Liver (tissue), 9 donors: ENCODE results near the gene ZC3H12D. TPM values are rescaled to one million over a fixed set of nuclear protein-coding genes. Genes with fewer than 3 reads are reported as not detected.
"Not testable (repeated sequence)": the region's sequence is repeated elsewhere in the genome, so short reads cannot be mapped to it uniquely, and the experiment has no call there.

Source experiments
- DNase-seq: peaks from one replicate; pipeline ENCODE4 v3.0.0-alpha.2; 2017; ENCODE audit warnings: low spot score
- H3K27ac ChIP-seq, 2 donors: one replicate each; pipeline ENCODE4 v1.7.0; 2013; ENCODE audit warnings: inconsistent platforms in 2 of 2, low read length in 2 of 2, control low read depth in 1 of 2, low read depth in 1 of 2, mild to moderate bottlenecking in 1 of 2
- H3K27me3 ChIP-seq, 4 donors: one replicate each; pipeline versions ENCODE4 v1.6.1 to v1.7.0; 2013; ENCODE audit warnings: low read length in 3 of 4, inconsistent platforms in 1 of 4, mild to moderate bottlenecking in 1 of 4, moderate library complexity in 1 of 4; ENCODE audit not compliant: control insufficient read depth in 4 of 4, insufficient read depth in 4 of 4
- H3K36me3 ChIP-seq, 4 donors: one replicate each; pipeline versions ENCODE4 v1.6.1 to v1.7.0; 2013; ENCODE audit warnings: low read length in 3 of 4, mild to moderate bottlenecking in 3 of 4, low read depth in 1 of 4, moderate library complexity in 1 of 4; ENCODE audit not compliant: control insufficient read depth in 4 of 4, insufficient read depth in 3 of 4
- H3K4me1 ChIP-seq, 4 donors: one replicate each; pipeline versions ENCODE4 v1.6.1 to v1.7.0; 2013; ENCODE audit warnings: low read length in 3 of 4, mild to moderate bottlenecking in 3 of 4, moderate library complexity in 1 of 4; ENCODE audit not compliant: control insufficient read depth in 4 of 4, insufficient read depth in 4 of 4
- H3K4me3 ChIP-seq, 3 donors: one replicate each; pipeline versions ENCODE4 v1.6.1 to v1.7.0; 2013; ENCODE audit warnings: low read length in 3 of 3, control low read depth in 1 of 3, low read depth in 1 of 3, mild to moderate bottlenecking in 1 of 3
- H3K9ac ChIP-seq, 2 donors: one replicate each; pipeline ENCODE4 v1.7.0; 2013; ENCODE audit warnings: low read length in 2 of 2, mild to moderate bottlenecking in 2 of 2, moderate library complexity in 2 of 2, control low read depth in 1 of 2, low read depth in 1 of 2
- H3K9me3 ChIP-seq, 4 donors: one replicate each; pipeline versions ENCODE4 v1.6.1 to v1.7.0; 2013; ENCODE audit warnings: low read length in 3 of 4; ENCODE audit not compliant: control insufficient read depth in 4 of 4
- FOXA2 ChIP-seq: IDR thresholded peaks from 2 replicates; pipeline ENCODE4 v1.6.1; 2016; ENCODE audit warnings: antibody characterized with exemption
- GABPA ChIP-seq, 2 donors: IDR thresholded peaks in 1 of 2; conservative IDR thresholded peaks in 1 of 2; 2 replicates each; pipeline ENCODE4 v1.6.1; 2016; ENCODE audit warnings: antibody characterized with exemption in 2 of 2, mild to moderate bottlenecking in 1 of 2, moderate library complexity in 1 of 2
- HNF4A ChIP-seq, 2 donors: conservative IDR thresholded peaks; 2 replicates each; pipeline ENCODE4 v1.6.1; 2016; ENCODE audit warnings: antibody characterized with exemption in 2 of 2, mild to moderate bottlenecking in 2 of 2
- HNF4G ChIP-seq: IDR thresholded peaks from 2 replicates; pipeline ENCODE4 v1.6.1; 2016; ENCODE audit warnings: antibody characterized with exemption
- RAD21 ChIP-seq, 2 donors: IDR thresholded peaks; 2 replicates each; pipeline ENCODE4 v1.6.1; 2016; ENCODE audit warnings: antibody characterized with exemption in 2 of 2, mild to moderate bottlenecking in 2 of 2
- SP1 ChIP-seq: IDR thresholded peaks from 2 replicates; pipeline ENCODE4 v1.6.1; 2018; ENCODE audit warnings: antibody characterized with exemption, mild to moderate bottlenecking
- TAF1 ChIP-seq: conservative IDR thresholded peaks from 2 replicates; pipeline ENCODE4 v1.6.1; 2016; ENCODE audit warnings: antibody characterized with exemption, mild to moderate bottlenecking
- YY1 ChIP-seq: IDR thresholded peaks from 2 replicates; pipeline ENCODE4 v1.6.1; 2016; ENCODE audit warnings: antibody characterized with exemption, mild to moderate bottlenecking
- WGBS: extraction: QIAGEN DNeasy Blood & Tissue Kit; methylation state at CpG from one replicate; pipeline ENCODE4 v1.1.7; 2013; 5-methylcytosine and 5-hydroxymethylcytosine counted together
- polyA plus RNA-seq, 2 donors: library from polyadenylated mRNA; stranded (reverse) in 1 of 2; unstranded in 1 of 2; fragments of 200-250 nt in 1 of 2; fragments of >200 nt in 1 of 2; fragmentation: Nextera tagmentation in 1 of 2; extraction: Ambion mirVana in 1 of 2; gene quantifications; one replicate each; pipeline versions ENCODE4 v1.2.1 to v1.2.3, GENCODE V29; 2013 to 2015
- total RNA-seq, 2 donors: library from RNA; depleted of rRNA; stranded (reverse); fragments of >200 nt; gene quantifications; one replicate each; pipeline ENCODE4 v1.2.3, GENCODE V29; 2014
- TF ChIP-seq, protein P1 (sequence below): IDR thresholded peaks from 2 replicates; pipeline ENCODE4 v1.6.1; 2016; ENCODE audit warnings: antibody characterized with exemption, mild to moderate bottlenecking
- TF ChIP-seq, protein P2 (sequence below): IDR thresholded peaks from 2 replicates; pipeline ENCODE4 v1.6.1; 2016; ENCODE audit warnings: antibody characterized with exemption
- TF ChIP-seq, protein P3 (sequence below): fragments of 150-350 bp; IDR thresholded peaks from 2 replicates; pipeline ENCODE4 v1.5.1; 2017; ENCODE audit warnings: improper control_type of control experiment, low read depth, low read length; ENCODE audit not compliant: missing input control
- TF ChIP-seq, protein P4 (sequence below): IDR thresholded peaks from 2 replicates; pipeline ENCODE4 v1.6.1; 2016; ENCODE audit warnings: antibody characterized with exemption
- TF ChIP-seq, protein P5 (sequence below): IDR thresholded peaks from 2 replicates; pipeline ENCODE4 v1.6.1; 2016; ENCODE audit warnings: antibody characterized with exemption
- donor health status: healthy.
- donor health status: healthy.
- donor health status: healthy.
- donor health status: healthy.
- donor health status: healthy.

ZC3H12D gene
- total and polyA plus RNA-seq, 4 donors: 0.07 to 1.4 (median 0.84) TPM

DNA sequence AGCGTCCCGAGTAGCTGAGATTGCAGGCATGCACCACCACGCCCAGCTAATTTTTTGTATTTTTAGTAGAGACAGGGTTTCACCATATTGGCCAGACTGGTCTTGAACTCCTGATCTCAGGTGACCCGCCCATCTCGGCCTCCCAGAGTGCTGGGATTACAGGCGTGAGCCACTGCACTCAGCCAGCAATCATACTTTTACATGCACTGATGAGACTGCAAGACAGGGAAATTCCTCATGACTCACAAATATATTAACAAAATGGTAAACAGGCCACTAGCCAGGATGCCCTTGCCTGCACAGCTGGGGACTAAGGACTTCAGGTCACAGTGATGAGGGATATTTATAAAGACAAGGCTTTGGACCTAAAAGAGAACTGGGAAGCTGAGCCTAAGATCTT is 11.8 kb upstream of the ZC3H12D start:
- not testable (repeated sequence) for H3K9me3 ChIP-seq, H3K4me3 ChIP-seq, H3K27me3 ChIP-seq, H3K9ac ChIP-seq, H3K4me1 ChIP-seq, DNase-seq, H3K27ac ChIP-seq, H3K36me3 ChIP-seq
- WGBS: 87% methylated on average over 6 of the region's 6 CpGs

DNA sequence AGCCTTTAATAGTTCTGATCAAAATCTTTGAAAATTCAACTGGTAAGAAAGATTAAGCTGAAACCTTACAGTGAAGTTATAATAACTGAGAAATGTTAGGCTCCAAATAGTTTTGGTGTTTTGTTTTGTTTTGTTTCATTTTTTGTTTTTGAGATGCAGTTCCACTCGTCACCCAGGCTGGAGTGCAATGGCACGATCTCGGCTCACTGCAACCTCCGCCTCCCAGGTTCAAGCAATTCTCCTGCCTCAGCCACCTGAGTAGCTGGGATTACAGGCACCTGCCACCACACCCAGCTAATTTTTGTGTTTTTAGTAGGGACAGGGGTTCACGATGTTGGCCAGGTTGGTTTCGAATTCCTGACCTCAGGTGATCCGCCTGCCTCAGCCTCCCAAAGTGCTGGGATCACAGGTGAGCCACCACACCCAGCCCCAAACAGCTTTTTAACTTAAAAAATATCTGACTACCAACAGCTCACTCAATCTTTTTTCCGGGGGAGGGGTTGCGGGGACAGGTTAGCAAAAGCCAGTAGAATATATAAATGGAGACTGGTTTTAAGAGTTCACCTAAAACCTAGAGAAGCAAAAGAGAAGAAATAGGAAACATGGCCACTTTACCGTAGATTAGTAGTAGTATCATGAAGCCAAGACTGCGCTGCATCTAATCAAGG is 10.7 kb upstream of the ZC3H12D start:
- H3K36me3 ChIP-seq, H3K9ac ChIP-seq, H3K4me1 ChIP-seq, H3K27ac ChIP-seq, DNase-seq, H3K9me3 ChIP-seq, H3K27me3 ChIP-seq, H3K4me3 ChIP-seq: not testable (repeated sequence)
- 90% methylated on average over 11 of the region's 11 CpGs for WGBS

DNA sequence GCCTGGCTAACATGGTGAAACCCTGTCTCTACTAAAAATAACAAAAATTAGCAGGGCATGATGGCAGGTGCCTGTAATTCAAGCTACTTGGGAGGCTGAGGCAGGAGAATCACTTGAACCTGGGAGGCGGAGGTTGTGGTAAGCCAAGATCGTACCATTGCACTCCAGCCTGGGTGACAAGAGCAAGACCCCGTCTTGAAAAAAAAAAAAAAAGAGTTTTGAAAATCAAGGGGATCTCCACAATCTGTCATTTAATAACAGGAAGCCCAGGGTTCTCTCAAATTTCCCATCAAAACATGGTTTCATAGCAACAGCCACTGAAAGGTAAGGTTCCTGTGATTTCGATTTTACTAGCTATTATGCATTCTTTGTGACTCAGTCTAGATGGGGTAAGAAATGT is 10.0 kb upstream of the ZC3H12D start:
- not testable (repeated sequence) for H3K9me3 ChIP-seq, H3K27ac ChIP-seq, H3K9ac ChIP-seq, H3K4me3 ChIP-seq, H3K36me3 ChIP-seq, H3K27me3 ChIP-seq, H3K4me1 ChIP-seq, DNase-seq
- 92% methylated on average over 4 of the region's 4 CpGs for WGBS

DNA sequence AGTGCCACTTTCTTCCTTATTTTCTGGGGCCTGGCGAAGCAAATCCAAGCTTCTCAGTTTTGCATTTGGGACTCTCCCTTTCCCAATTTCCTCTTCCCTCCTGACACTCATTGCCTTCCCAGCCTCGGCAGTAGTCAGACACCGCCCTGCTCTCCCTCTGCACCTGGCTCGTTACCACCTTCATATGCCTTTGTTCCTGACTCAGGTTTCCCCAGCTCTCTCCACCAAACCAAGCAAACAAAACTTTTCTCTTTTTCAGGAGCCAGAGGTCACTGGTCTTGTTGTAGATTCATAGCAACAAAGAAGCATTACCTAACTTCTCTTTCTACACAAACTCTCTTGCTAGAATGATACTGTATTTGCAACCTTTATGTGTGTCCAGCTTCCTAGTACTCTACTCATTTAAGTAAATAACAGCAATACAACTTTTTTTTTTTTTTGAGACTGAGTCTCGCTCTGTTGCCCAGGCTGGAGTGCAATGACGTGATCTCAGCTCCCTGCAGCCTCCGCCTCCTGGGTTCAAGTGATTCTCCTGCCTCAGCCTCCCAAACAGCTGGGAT is 9.0 kb upstream of the ZC3H12D start:
- no peak overlapping the region for H3K9ac ChIP-seq
- no peaks in the 10 kb centered on the region for H3K36me3 ChIP-seq
- TF ChIP-seq, protein P1, sequence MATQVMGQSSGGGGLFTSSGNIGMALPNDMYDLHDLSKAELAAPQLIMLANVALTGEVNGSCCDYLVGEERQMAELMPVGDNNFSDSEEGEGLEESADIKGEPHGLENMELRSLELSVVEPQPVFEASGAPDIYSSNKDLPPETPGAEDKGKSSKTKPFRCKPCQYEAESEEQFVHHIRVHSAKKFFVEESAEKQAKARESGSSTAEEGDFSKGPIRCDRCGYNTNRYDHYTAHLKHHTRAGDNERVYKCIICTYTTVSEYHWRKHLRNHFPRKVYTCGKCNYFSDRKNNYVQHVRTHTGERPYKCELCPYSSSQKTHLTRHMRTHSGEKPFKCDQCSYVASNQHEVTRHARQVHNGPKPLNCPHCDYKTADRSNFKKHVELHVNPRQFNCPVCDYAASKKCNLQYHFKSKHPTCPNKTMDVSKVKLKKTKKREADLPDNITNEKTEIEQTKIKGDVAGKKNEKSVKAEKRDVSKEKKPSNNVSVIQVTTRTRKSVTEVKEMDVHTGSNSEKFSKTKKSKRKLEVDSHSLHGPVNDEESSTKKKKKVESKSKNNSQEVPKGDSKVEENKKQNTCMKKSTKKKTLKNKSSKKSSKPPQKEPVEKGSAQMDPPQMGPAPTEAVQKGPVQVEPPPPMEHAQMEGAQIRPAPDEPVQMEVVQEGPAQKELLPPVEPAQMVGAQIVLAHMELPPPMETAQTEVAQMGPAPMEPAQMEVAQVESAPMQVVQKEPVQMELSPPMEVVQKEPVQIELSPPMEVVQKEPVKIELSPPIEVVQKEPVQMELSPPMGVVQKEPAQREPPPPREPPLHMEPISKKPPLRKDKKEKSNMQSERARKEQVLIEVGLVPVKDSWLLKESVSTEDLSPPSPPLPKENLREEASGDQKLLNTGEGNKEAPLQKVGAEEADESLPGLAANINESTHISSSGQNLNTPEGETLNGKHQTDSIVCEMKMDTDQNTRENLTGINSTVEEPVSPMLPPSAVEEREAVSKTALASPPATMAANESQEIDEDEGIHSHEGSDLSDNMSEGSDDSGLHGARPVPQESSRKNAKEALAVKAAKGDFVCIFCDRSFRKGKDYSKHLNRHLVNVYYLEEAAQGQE: no peak
- TF ChIP-seq YY1: no peak
- no peak for TF ChIP-seq SP1
- no peak for TF ChIP-seq HNF4G
- no peak for TF ChIP-seq HNF4A (conservative IDR thresholded peaks at IDR 0.05)
- TF ChIP-seq TAF1: no peak
- TF ChIP-seq FOXA2: no peak
- TF ChIP-seq GABPA (IDR thresholded peaks at IDR 0.05 in 1 of 2, conservative IDR thresholded peaks at IDR 0.05 in 1 of 2): no peak
- TF ChIP-seq, protein P2, sequence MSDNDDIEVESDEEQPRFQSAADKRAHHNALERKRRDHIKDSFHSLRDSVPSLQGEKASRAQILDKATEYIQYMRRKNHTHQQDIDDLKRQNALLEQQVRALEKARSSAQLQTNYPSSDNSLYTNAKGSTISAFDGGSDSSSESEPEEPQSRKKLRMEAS: no peak
- TF ChIP-seq, protein P3, sequence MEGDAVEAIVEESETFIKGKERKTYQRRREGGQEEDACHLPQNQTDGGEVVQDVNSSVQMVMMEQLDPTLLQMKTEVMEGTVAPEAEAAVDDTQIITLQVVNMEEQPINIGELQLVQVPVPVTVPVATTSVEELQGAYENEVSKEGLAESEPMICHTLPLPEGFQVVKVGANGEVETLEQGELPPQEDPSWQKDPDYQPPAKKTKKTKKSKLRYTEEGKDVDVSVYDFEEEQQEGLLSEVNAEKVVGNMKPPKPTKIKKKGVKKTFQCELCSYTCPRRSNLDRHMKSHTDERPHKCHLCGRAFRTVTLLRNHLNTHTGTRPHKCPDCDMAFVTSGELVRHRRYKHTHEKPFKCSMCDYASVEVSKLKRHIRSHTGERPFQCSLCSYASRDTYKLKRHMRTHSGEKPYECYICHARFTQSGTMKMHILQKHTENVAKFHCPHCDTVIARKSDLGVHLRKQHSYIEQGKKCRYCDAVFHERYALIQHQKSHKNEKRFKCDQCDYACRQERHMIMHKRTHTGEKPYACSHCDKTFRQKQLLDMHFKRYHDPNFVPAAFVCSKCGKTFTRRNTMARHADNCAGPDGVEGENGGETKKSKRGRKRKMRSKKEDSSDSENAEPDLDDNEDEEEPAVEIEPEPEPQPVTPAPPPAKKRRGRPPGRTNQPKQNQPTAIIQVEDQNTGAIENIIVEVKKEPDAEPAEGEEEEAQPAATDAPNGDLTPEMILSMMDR: no peak
- TF ChIP-seq, protein P4, sequence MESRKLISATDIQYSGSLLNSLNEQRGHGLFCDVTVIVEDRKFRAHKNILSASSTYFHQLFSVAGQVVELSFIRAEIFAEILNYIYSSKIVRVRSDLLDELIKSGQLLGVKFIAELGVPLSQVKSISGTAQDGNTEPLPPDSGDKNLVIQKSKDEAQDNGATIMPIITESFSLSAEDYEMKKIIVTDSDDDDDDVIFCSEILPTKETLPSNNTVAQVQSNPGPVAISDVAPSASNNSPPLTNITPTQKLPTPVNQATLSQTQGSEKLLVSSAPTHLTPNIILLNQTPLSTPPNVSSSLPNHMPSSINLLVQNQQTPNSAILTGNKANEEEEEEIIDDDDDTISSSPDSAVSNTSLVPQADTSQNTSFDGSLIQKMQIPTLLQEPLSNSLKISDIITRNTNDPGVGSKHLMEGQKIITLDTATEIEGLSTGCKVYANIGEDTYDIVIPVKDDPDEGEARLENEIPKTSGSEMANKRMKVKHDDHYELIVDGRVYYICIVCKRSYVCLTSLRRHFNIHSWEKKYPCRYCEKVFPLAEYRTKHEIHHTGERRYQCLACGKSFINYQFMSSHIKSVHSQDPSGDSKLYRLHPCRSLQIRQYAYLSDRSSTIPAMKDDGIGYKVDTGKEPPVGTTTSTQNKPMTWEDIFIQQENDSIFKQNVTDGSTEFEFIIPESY: no peak
- TF ChIP-seq RAD21 (IDR thresholded peaks at IDR 0.05): no peak
- TF ChIP-seq, protein P5, sequence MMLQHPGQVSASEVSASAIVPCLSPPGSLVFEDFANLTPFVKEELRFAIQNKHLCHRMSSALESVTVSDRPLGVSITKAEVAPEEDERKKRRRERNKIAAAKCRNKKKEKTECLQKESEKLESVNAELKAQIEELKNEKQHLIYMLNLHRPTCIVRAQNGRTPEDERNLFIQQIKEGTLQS: no peak
- no peaks in the 10 kb centered on the region for H3K9me3 ChIP-seq
- no peaks in the 10 kb centered on the region for H3K27me3 ChIP-seq
- no peak overlapping the region for H3K4me3 ChIP-seq
- no peak for DNase-seq
- 83% methylated on average over 7 of the region's 7 CpGs for WGBS
- no peaks in the 10 kb centered on the region for H3K4me1 ChIP-seq
- H3K27ac ChIP-seq: no peak overlapping the region
